HEK293 (cell line): Measurements from ENCODE around the gene GALNT2.

Experiments
- CTCF ChIA-PET: fragments of 350-600 bp; formaldehyde crosslinking; extraction: SDS; loops from one replicate; lab custom pipeline; 2021; ENCODE audit warnings: antibody characterized with exemption; lab: Yijun Ruan, JAX
- POLR2A ChIA-PET: fragments of 300-600 bp; formaldehyde crosslinking; extraction: SDS; loops from one replicate; lab custom pipeline; 2020; ENCODE audit warnings: antibody characterized with exemption, inconsistent platforms; lab: Yijun Ruan, JAX
- H3K27ac ChIP-seq: fragments of 200-500 bp; sonication (Bioruptor generic); 2 replicates; pipeline ENCODE4 v1.5.1; 2014; ENCODE audit warnings: low read depth, low read length, control low read depth, inconsistent platforms; ENCODE audit errors: extremely low read depth
- H3K36me3 ChIP-seq, 2 experiments: fragments of 200-500 bp in 1 of 2; sonication (Bioruptor generic) in 1 of 2; 1 replicate in 1 of 2; 2 replicates in 1 of 2; pipeline ENCODE4 v1.5.1; 2014 to 2017; ENCODE audit warnings: inconsistent platforms in 2 of 2, low read length in 2 of 2; ENCODE audit not compliant: control insufficient read depth in 2 of 2, insufficient read depth in 1 of 2
- H3K4me1 ChIP-seq: fragments of 200-500 bp; sonication (Bioruptor generic); 2 replicates; pipeline ENCODE4 v1.5.1; 2014; ENCODE audit warnings: mild to moderate bottlenecking, low read length, inconsistent platforms; ENCODE audit not compliant: control insufficient read depth, insufficient read depth
- H3K4me3 ChIP-seq: 2 replicates; pipeline ENCODE4 v1.5.1; 2011; ENCODE audit warnings: low read depth, mild to moderate bottlenecking, control low read depth, low read length, moderate library complexity
- H3K9me3 ChIP-seq: fragments of 200-500 bp; sonication (Bioruptor generic); 2 replicates; pipeline ENCODE4 v1.5.1; 2014; ENCODE audit warnings: low read depth, low read length, inconsistent platforms; ENCODE audit not compliant: control insufficient read depth, insufficient read depth
- BCL11B ChIP-seq: fragments of 450-650 bp; formaldehyde crosslinking; IDR thresholded peaks from 2 replicates; pipeline ENCODE4 v1.5.1; 2016; ENCODE audit warnings: low read depth, missing biosample characterization, missing genetic modification characterization
- EGR2 ChIP-seq: fragments of 450-650 bp; formaldehyde crosslinking; IDR thresholded peaks from 2 replicates; pipeline ENCODE4 v1.5.1; 2016; ENCODE audit warnings: low read depth, missing biosample characterization, missing genetic modification characterization
- GLI4 ChIP-seq: fragments of 450-650 bp; formaldehyde crosslinking; IDR thresholded peaks from 2 replicates; pipeline ENCODE4 v1.5.1; 2016; ENCODE audit warnings: missing biosample characterization, missing genetic modification characterization
- IKZF3 ChIP-seq: fragments of 450-650 bp; IDR thresholded peaks from 2 replicates; pipeline ENCODE4 v1.5.0; 2018; ENCODE audit warnings: missing biosample characterization, mild to moderate bottlenecking, missing genetic modification characterization, moderate library complexity
- SALL2 ChIP-seq: fragments of 450-650 bp; formaldehyde crosslinking; IDR thresholded peaks from 2 replicates; pipeline ENCODE4 v1.5.0; 2017; ENCODE audit warnings: missing biosample characterization, mild to moderate bottlenecking, missing genetic modification characterization, borderline replicate concordance
- ZBTB21 ChIP-seq: fragments of 450-650 bp; formaldehyde crosslinking; IDR thresholded peaks from 2 replicates; pipeline ENCODE4 v1.5.1; 2017; ENCODE audit warnings: missing biosample characterization, missing genetic modification characterization
- ZBTB49 ChIP-seq: fragments of 450-650 bp; formaldehyde crosslinking; IDR thresholded peaks from 2 replicates; pipeline ENCODE4 v1.5.1; 2016; ENCODE audit warnings: missing biosample characterization, missing genetic modification characterization, low read depth
- ZBTB7A ChIP-seq: fragments of 450-650 bp; formaldehyde crosslinking; IDR thresholded peaks from 2 replicates; pipeline ENCODE4 v1.5.1; 2016; ENCODE audit warnings: low read depth, missing biosample characterization, missing genetic modification characterization
- ZBTB8A ChIP-seq: fragments of 450-650 bp; formaldehyde crosslinking; IDR thresholded peaks from 2 replicates; pipeline ENCODE4 v1.5.1; 2016; ENCODE audit warnings: missing biosample characterization, missing genetic modification characterization
- ZIC2 ChIP-seq: fragments of 450-650 bp; formaldehyde crosslinking; IDR thresholded peaks from 2 replicates; pipeline ENCODE4 v1.5.1; 2016; ENCODE audit warnings: missing biosample characterization, missing genetic modification characterization
- ZNF112 ChIP-seq: fragments of 450-650 bp; formaldehyde crosslinking; IDR thresholded peaks from 2 replicates; pipeline ENCODE4 v1.5.0; 2017; ENCODE audit warnings: missing biosample characterization, missing genetic modification characterization
- ZNF18 ChIP-seq: fragments of 450-650 bp; formaldehyde crosslinking; IDR thresholded peaks from 2 replicates; pipeline ENCODE4 v1.5.1; 2016; ENCODE audit warnings: missing biosample characterization, missing genetic modification characterization
- ZNF24 ChIP-seq: fragments of 450-650 bp; formaldehyde crosslinking; IDR thresholded peaks from 2 replicates; pipeline ENCODE4 v1.5.1; 2016; ENCODE audit warnings: missing biosample characterization, missing genetic modification characterization
- ZNF398 ChIP-seq: fragments of 450-650 bp; formaldehyde crosslinking; IDR thresholded peaks from 2 replicates; pipeline ENCODE4 v1.5.1; 2017; ENCODE audit warnings: missing biosample characterization, missing genetic modification characterization
- ZNF449 ChIP-seq: fragments of 450-650 bp; formaldehyde crosslinking; IDR thresholded peaks from 2 replicates; pipeline ENCODE4 v1.5.1; 2017; ENCODE audit warnings: missing biosample characterization, mild to moderate bottlenecking, missing genetic modification characterization, moderate library complexity
- ZNF473 ChIP-seq: fragments of 450-650 bp; formaldehyde crosslinking; IDR thresholded peaks from 2 replicates; pipeline ENCODE4 v1.5.1; 2017; ENCODE audit warnings: missing biosample characterization, missing genetic modification characterization
- ZNF530 ChIP-seq: fragments of 450-650 bp; formaldehyde crosslinking; IDR thresholded peaks from 2 replicates; pipeline ENCODE4 v1.5.1; 2016; ENCODE audit warnings: low read depth, missing biosample characterization, missing genetic modification characterization
- ZNF585B ChIP-seq: fragments of 450-650 bp; formaldehyde crosslinking; IDR thresholded peaks from 2 replicates; pipeline ENCODE4 v1.5.1; 2016; ENCODE audit warnings: missing biosample characterization, missing genetic modification characterization
- ZNF664 ChIP-seq: fragments of 450-650 bp; formaldehyde crosslinking; IDR thresholded peaks from 2 replicates; pipeline ENCODE4 v1.5.1; 2016; ENCODE audit warnings: missing biosample characterization, missing genetic modification characterization
- ZNF670 ChIP-seq: fragments of 450-650 bp; formaldehyde crosslinking; IDR thresholded peaks from 2 replicates; pipeline ENCODE4 v1.5.1; 2016; ENCODE audit warnings: missing biosample characterization, missing genetic modification characterization, low read depth
- ZSCAN30 ChIP-seq: fragments of 450-650 bp; IDR thresholded peaks from 2 replicates; pipeline ENCODE4 v1.5.1; 2018; ENCODE audit warnings: missing biosample characterization, mild to moderate bottlenecking, missing genetic modification characterization, moderate library complexity

The GALNT2 gene

GRCh38 chr1:230057681-230058565 is 9.1 kb upstream of the GALNT2 start:
- CTCF ChIA-PET = no interaction called here
- no peak overlapping the region for H3K4me3 ChIP-seq
- POLR2A ChIA-PET = no interaction called here
- no peaks in the 10 kb centered on the region for H3K4me1 ChIP-seq
- H3K36me3 ChIP-seq = no peaks in the 10 kb centered on the region
- peaks cover 2% of the 10 kb centered on the region; the same call in 1 of the 2 replicates for H3K9me3 ChIP-seq
- H3K27ac ChIP-seq = no peak overlapping the region
- TF ChIP-seq ZBTB7A (no peak), ZNF449 (tag by site-specific recombination) (no peak), EGR2 (tag by site-specific recombination) (no peak), IKZF3 (tag by site-specific recombination) (no peak), ZBTB21 (tag by site-specific recombination) (no peak), ZNF670 (tag by site-specific recombination) (no peak), ZNF18 (tag by site-specific recombination) (no peak), ZNF473 (tag by site-specific recombination) (no peak)

GRCh38 chr1:230058626-230059025 is 8.4 kb upstream of the GALNT2 start:
- CTCF ChIA-PET = no interaction called here
- Histone ChIP-seq H3K4me3 (no peak overlapping the region), H3K27ac (no peak overlapping the region), H3K36me3 (no peaks in the 10 kb centered on the region), H3K9me3 (peaks cover 2% of the 10 kb centered on the region; the same call in 1 of the 2 replicates)
- POLR2A ChIA-PET = no interaction called here
- TF ChIP-seq ZNF24 (tag by site-specific recombination) = no peak
- no peak for TF ChIP-seq ZSCAN30 (tag by site-specific recombination)
- TF ChIP-seq, all 188 proteins: peak for 0
- H3K4me1 ChIP-seq = no peaks in the 10 kb centered on the region

- POLR2A ChIA-PET = no interaction called here
- H3K36me3 ChIP-seq = no peaks in the 10 kb centered on the region
- CTCF ChIA-PET = interaction anchor here (0.6 kb wide), 1 partner anchor 210 kb away, joined by 4 read pairs; no protein-coding TSS in a partner anchor
- TF ChIP-seq ZNF664 (tag by site-specific recombination) (no peak), ZNF585B (tag by site-specific recombination) (no peak), GLI4 (no peak), ZNF530 (tag by site-specific recombination) (no peak), EGR2 (tag by site-specific recombination) (no peak), ZBTB49 (tag by site-specific recombination) (no peak), BCL11B (tag by site-specific recombination) (no peak), ZBTB8A (no peak), ZIC2 (tag by site-specific recombination) (no peak), ZNF112 (no peak), ZNF398 (no peak), SALL2 (tag by site-specific recombination) (no peak)
Observed at GRCh38 chr1:230061801-230062200, 5.2 kb upstream of the GALNT2 start.

More at GRCh38 chr1:230061801-230062200, 5.2 kb upstream of the GALNT2 start:
- peaks cover 2% of the 10 kb centered on the region; the same call in 1 of the 2 replicates for H3K9me3 ChIP-seq
- H3K4me1 ChIP-seq = peaks cover 4% of the 10 kb centered on the region; the same call in 1 of the 2 replicates
- H3K27ac ChIP-seq = no peak overlapping the region
- no peak overlapping the region for H3K4me3 ChIP-seq
